OCI-M1 (cell line): Measurements from ENCODE around the gene CTNND2.

Source experiments
- DNase-seq: peaks from one replicate; lab custom pipeline; 2025; lab: John Stamatoyannopoulos, UW

CTNND2 gene

GRCh38 chr5:11780641-11781345 lies 123.5 kb downstream of the CTNND2 start:
- no peak for DNase-seq

- no peak for DNase-seq
These were observed 127.2 kb downstream of the CTNND2 start for GRCh38 chr5:11777096-11777495.

- no peak for DNase-seq
These were observed 133.9 kb downstream of the CTNND2 start for GRCh38 chr5:11770310-11770709.

- no peak for DNase-seq
These were observed 143.2 kb downstream of the CTNND2 start for GRCh38 chr5:11760934-11761603.

GRCh38 chr5:11758321-11758720 lies 145.9 kb downstream of the CTNND2 start:
- DNase-seq: no peak

- no peak for DNase-seq
These were observed 146.6 kb downstream of the CTNND2 start for GRCh38 chr5:11757661-11758060.

- no peak for DNase-seq
These were observed 167.2 kb downstream of the CTNND2 start for GRCh38 chr5:11737010-11737409.

GRCh38 chr5:11734369-11734768 lies 169.9 kb downstream of the CTNND2 start:
- no peak for DNase-seq

GRCh38 chr5:11733840-11734192 lies 170.4 kb downstream of the CTNND2 start:
- DNase-seq: no peak

GRCh38 chr5:11733185-11733839 lies 170.9 kb downstream of the CTNND2 start:
- no peak for DNase-seq

GRCh38 chr5:11724940-11725339 lies 179.3 kb downstream of the CTNND2 start:
- no peak for DNase-seq

GRCh38 chr5:11719888-11720481 lies 184.3 kb downstream of the CTNND2 start:
- peak; percentile 76 for DNase-seq

GRCh38 chr5:11715461-11716196 lies 188.6 kb downstream of the CTNND2 start:
- DNase-seq: no peak

- no peak for DNase-seq
These were observed 192.3 kb downstream of the CTNND2 start for GRCh38 chr5:11711932-11712331.

GRCh38 chr5:11709021-11709420 lies 195.2 kb downstream of the CTNND2 start:
- no peak for DNase-seq

GRCh38 chr5:11704916-11705315 lies 199.3 kb downstream of the CTNND2 start:
- DNase-seq: no peak

GRCh38 chr5:11700391-11700790 lies 203.9 kb downstream of the CTNND2 start:
- no peak for DNase-seq

- DNase-seq: no peak
These were observed 211.6 kb downstream of the CTNND2 start for GRCh38 chr5:11692636-11693035.

GRCh38 chr5:11687498-11687897 lies 216.7 kb downstream of the CTNND2 start:
- DNase-seq: no peak

- peak; percentile 6 for DNase-seq
These were observed 219.6 kb downstream of the CTNND2 start for GRCh38 chr5:11684607-11685006.

GRCh38 chr5:11683666-11684065 lies 220.6 kb downstream of the CTNND2 start:
- no peak for DNase-seq

GRCh38 chr5:11681796-11682195 lies 222.4 kb downstream of the CTNND2 start:
- DNase-seq: no peak
